ENCODE measurements around the gene PCDH7. TPM values are rescaled to one million over a fixed set of nuclear protein-coding genes. Genes with fewer than 3 reads are reported as not detected.

Gene PCDH7
- total and polyA plus RNA-seq, 5 donors, result 1.00 to 14.5 (median 9.9) TPM

DNA sequence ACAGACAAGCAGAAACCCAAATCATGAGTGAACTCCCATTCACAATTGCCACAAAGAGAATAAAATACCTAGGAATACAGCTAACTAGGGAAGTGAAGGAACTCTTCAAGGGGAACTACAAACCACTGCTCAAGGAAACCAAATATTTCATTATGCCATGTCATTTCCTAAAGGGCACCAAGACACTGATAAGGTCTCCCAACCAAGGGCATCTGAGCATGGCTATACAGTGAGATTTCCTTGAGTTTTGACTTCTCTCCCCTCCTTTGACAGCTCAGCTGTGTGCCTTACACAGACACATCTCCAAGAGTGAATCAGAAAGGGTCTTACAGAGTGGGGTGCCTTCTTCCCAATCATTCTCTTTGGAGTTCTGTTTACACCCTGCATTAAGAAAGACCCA, 40.4 kb downstream of the PCDH7 start:
- Histone ChIP-seq H3K27ac (ENCODE audit: low read length) (no peak overlapping the region), H3K4me3 (ENCODE audit: low read length) (no peak overlapping the region)
- intact Hi-C loops (cut with DNase I), result no loop called here

DNA sequence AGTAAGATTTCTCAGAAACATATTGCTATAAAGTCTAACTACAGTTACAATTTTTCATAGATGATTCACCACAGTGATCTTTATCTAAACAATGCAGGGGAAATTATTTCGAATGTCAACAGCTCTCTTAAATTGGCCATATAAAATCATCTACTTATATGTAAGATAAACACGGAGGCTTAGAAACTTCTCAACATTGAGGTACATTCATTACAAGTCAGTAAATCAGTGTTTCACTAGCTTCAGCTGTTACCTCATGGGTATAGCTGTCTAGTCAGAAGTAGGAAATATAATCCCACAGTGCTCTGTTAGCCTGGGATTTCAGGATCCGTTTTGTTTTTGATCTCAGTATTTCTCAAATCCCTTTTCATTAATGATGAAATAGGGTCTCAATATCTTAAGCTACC, 43.2 kb downstream of the PCDH7 start:
- no peak overlapping the region for H3K4me3 ChIP-seq (ENCODE audit: low read length)
- 74% methylated on average over 3 of the region's 3 CpGs for WGBS
- ATAC-seq (no peak), DNase-seq (no peak)
- H3K27me3 ChIP-seq (ENCODE audit: control insufficient read depth, insufficient read depth), result no peaks in the 10 kb centered on the region
- intact Hi-C loops (cut with DNase I), result no loop called here
- H3K4me1 ChIP-seq (ENCODE audit: control insufficient read depth, insufficient read depth, low read length), result no peaks in the 10 kb centered on the region
- H3K27ac ChIP-seq (ENCODE audit: low read length), result no peak overlapping the region
- H3K9me3 ChIP-seq (ENCODE audit: control insufficient read depth, low read length), result no peaks in the 10 kb centered on the region

More for the DNA sequence above, 40.4 kb downstream of the PCDH7 start:
- ATAC-seq (no peak), DNase-seq (no peak)
- Histone ChIP-seq H3K9me3 (ENCODE audit: control insufficient read depth, low read length) (no peaks in the 10 kb centered on the region), H3K27me3 (ENCODE audit: control insufficient read depth, insufficient read depth) (no peaks in the 10 kb centered on the region), H3K4me1 (ENCODE audit: control insufficient read depth, insufficient read depth, low read length) (no peaks in the 10 kb centered on the region)

DNA sequence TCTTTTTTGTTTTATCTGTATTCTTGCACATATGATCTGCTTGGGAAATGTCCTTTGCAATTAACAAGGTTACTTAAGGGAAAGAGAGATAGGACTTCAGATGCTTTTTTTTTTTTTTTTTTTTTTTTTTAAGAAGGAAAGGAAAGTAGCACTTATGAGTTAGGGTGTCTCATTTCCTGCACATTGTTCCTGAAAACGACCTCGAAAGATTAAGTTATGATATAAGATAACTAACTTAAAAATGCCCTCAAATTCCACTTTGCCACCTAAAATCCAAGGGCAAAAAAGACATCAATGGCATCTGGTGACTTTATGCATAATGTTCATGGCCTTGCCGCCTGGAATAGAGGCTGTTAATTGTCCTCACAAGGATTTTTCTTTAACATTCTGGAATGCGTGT, 44.9 kb downstream of the PCDH7 start:
- DNase-seq, result no peak
- WGBS, result 70% methylated on average over 4 of the region's 4 CpGs
- no peak overlapping the region for H3K4me3 ChIP-seq (ENCODE audit: low read length)
- H3K9me3 ChIP-seq (ENCODE audit: control insufficient read depth, low read length), result no peaks in the 10 kb centered on the region
- no peak overlapping the region for H3K27ac ChIP-seq (ENCODE audit: low read length)
- intact Hi-C loops (cut with DNase I), result no loop called here
- H3K4me1 ChIP-seq (ENCODE audit: control insufficient read depth, insufficient read depth, low read length), result no peaks in the 10 kb centered on the region
- ATAC-seq, result no peak
- H3K27me3 ChIP-seq (ENCODE audit: control insufficient read depth, insufficient read depth), result no peaks in the 10 kb centered on the region

DNA sequence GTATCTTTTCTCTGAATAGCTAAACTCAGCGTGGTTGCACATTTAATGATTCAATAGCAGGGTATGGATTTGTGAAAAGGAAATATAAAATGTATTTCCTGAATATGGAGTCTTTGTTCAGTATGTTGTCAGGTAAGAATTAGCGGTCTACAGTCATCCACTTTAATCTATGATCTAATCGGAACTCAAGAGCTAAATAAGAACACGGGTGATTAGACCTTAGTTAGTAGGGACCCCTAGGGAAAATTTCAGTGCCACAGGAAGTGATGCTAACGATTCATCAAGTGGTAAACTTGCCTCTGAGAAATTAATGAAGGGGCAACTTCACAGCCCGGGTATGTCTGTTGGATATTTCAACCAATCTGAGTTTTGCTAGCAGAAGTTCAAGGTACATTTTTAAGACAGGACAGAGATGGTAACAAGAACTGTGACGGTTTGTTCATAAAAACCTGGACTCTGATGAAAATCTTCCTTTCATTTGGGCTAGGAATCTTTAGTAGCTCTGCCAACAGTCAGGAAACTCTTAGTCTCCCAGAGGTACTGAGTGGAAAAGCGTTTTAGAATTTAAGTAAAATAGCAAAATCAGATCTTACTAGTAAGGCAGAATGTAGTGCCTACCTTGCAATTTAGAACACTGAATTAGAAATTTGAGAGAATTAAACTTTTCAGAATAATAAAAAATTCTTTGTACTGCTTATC, 47.1 kb downstream of the PCDH7 start:
- ATAC-seq (peak in 1 of 2 donors; percentile 29), DNase-seq (no peak)
- intact Hi-C loops (cut with DNase I), result no loop called here
- Histone ChIP-seq H3K27ac (ENCODE audit: low read length) (no peak overlapping the region), H3K27me3 (ENCODE audit: control insufficient read depth, insufficient read depth) (no peaks in the 10 kb centered on the region), H3K9me3 (ENCODE audit: control insufficient read depth, low read length) (no peaks in the 10 kb centered on the region), H3K4me1 (ENCODE audit: control insufficient read depth, insufficient read depth, low read length) (no peaks in the 10 kb centered on the region), H3K4me3 (ENCODE audit: low read length) (no peak overlapping the region)
- 58% methylated on average over 8 of the region's 8 CpGs for WGBS

DNA sequence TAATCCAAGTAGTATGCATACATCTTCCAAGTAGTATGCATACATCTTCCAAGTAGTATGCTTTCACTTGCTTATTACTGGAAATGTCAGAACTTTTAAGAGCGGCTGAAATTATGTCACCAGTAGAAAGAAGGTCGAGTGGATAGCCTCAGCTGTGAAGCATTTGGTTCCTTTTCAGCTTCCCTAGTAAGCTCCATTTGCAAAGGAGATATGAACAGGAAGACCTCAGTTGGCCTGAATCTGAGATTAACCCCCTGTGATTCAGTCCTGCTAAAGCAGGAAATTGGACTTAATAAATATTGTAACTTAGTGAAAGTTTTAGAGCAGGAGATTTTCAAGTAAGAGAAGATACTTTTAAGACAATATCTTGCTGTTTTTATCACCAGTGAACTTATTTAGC, 48.1 kb downstream of the PCDH7 start:
- ATAC-seq (peak in 1 of 2 donors; percentile 72), DNase-seq (no peak)
- Histone ChIP-seq H3K9me3 (ENCODE audit: control insufficient read depth, low read length) (no peaks in the 10 kb centered on the region), H3K27ac (ENCODE audit: low read length) (no peak overlapping the region), H3K4me1 (ENCODE audit: control insufficient read depth, insufficient read depth, low read length) (no peaks in the 10 kb centered on the region), H3K4me3 (ENCODE audit: low read length) (no peak overlapping the region), H3K27me3 (ENCODE audit: control insufficient read depth, insufficient read depth) (no peaks in the 10 kb centered on the region)
- WGBS, result 37% methylated on average over 2 of the region's 2 CpGs
- intact Hi-C loops (cut with DNase I), result no loop called here

DNA sequence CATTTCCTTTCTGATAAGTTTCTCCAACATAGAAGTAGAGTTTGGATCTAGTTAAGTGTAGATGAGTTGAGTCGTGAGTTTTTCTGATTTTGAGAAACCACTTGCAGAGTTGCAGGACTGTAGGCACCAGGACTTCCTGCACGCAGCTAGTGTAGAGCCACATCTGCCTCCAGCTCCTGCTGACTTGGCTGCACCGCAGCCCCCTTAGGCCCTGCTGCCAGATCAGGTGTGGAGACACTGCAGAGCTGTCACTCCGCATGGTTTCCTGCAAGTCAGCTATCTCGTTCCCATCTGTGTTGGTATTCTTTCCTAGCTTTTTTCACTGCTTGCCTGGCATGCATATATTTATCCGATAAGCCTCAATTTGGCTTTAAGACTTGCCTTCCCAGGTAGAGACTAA, 48.9 kb downstream of the PCDH7 start:
- intact Hi-C loops (cut with DNase I), result no loop called here
- DNase-seq, result peak in 1 of 3 donors; percentile 22
- no peaks in the 10 kb centered on the region for H3K27me3 ChIP-seq (ENCODE audit: control insufficient read depth, insufficient read depth)
- H3K4me1 ChIP-seq (ENCODE audit: control insufficient read depth, insufficient read depth, low read length), result no peaks in the 10 kb centered on the region
- WGBS, result 69% methylated on average over 6 of the region's 6 CpGs
- H3K4me3 ChIP-seq (ENCODE audit: low read length), result no peak overlapping the region
- no peak for ATAC-seq
- no peak overlapping the region for H3K27ac ChIP-seq (ENCODE audit: low read length)
- no peaks in the 10 kb centered on the region for H3K9me3 ChIP-seq (ENCODE audit: control insufficient read depth, low read length)

DNA sequence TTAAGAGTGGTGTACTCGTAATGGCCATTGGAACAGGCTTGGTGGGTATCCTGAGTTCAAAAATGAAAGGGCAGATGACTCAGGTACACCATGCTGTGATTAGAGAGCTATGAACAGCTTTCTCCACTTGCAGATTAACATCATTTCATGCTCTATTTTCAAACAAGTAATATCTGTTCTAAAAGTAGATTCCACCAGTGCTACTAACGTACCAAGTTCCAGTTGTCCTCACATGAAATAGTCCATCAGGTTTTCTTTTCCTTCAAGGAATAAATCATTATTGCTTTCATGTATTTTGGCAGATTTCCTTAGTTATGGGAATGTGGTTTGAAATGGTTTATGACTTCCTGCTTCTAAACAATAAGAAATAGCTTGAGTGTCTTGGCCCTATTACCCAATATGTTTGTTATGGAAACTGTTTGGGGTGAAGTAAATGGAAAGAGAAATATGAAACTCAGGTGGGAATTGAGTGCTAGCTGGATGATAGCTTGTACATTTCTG, 49.9 kb downstream of the PCDH7 start:
- H3K27ac ChIP-seq (ENCODE audit: low read length), result no peak overlapping the region

DNA sequence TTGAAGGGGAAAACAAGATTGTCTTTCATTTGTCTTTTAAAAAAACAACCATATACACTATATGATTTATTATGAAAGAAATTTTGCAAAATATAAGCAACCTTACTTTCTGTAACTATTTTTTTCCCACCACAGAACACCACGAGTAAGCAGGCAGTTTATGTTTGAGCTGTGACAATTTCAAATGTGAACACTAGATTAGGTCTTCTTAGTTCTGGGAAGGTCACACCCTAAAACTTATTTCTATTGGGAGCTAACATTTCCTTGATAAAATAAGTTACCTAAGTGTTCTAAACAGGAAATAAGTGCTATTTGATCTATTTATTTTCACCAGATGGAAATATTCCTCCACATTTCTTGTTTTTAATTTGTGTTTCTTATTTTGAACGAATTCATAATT, 50.6 kb downstream of the PCDH7 start:
- H3K9me3 ChIP-seq (ENCODE audit: control insufficient read depth, low read length), result no peaks in the 10 kb centered on the region
- intact Hi-C loops (cut with DNase I), result no loop called here
- ATAC-seq, result peak in 1 of 2 donors; percentile 55

More for the DNA sequence above, 49.9 kb downstream of the PCDH7 start:
- Histone ChIP-seq H3K4me3 (ENCODE audit: low read length) (no peak overlapping the region), H3K27me3 (ENCODE audit: control insufficient read depth, insufficient read depth) (no peaks in the 10 kb centered on the region), H3K4me1 (ENCODE audit: control insufficient read depth, insufficient read depth, low read length) (no peaks in the 10 kb centered on the region), H3K9me3 (ENCODE audit: control insufficient read depth, low read length) (no peaks in the 10 kb centered on the region)
- DNase-seq, result no peak
- WGBS, result 73% methylated on average over 2 of the region's 2 CpGs
- ATAC-seq, result no peak
- intact Hi-C loops (cut with DNase I), result no loop called here

DNA sequence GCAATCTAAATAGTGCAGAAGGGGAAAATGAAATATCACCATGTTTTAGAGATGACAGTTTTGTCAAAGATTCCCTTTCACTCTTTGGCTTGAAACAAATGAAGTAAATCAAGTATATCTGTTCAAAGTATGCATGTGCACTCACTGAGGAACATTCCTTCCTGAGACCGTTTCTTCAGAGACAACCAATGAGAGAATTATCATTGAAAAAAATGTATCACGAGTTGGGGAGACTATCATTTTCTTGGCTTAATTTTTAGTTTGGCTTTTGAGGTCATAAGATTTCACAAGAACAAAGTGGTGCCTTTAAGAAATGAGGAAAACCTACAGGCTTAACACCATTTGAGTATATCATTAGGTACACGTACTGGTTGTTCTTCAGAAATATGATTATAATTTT, 56.3 kb downstream of the PCDH7 start:
- WGBS, result 59% methylated on average over 3 of the region's 3 CpGs
- no peaks in the 10 kb centered on the region for H3K27me3 ChIP-seq (ENCODE audit: control insufficient read depth, insufficient read depth)
- no peak overlapping the region for H3K27ac ChIP-seq (ENCODE audit: low read length)
- ATAC-seq, result no peak
- intact Hi-C loops (cut with DNase I), result no loop called here
- H3K9me3 ChIP-seq (ENCODE audit: control insufficient read depth, low read length), result no peaks in the 10 kb centered on the region
- DNase-seq, result no peak
- no peak overlapping the region for H3K4me3 ChIP-seq (ENCODE audit: low read length)
- no peaks in the 10 kb centered on the region for H3K4me1 ChIP-seq (ENCODE audit: control insufficient read depth, insufficient read depth, low read length)

More for the DNA sequence above, 50.6 kb downstream of the PCDH7 start:
- Histone ChIP-seq H3K4me1 (ENCODE audit: control insufficient read depth, insufficient read depth, low read length) (no peaks in the 10 kb centered on the region), H3K27me3 (ENCODE audit: control insufficient read depth, insufficient read depth) (no peaks in the 10 kb centered on the region), H3K27ac (ENCODE audit: low read length) (no peak overlapping the region), H3K4me3 (ENCODE audit: low read length) (no peak overlapping the region)
- no peak for DNase-seq
- 65% methylated on average over 2 of the region's 2 CpGs for WGBS

DNA sequence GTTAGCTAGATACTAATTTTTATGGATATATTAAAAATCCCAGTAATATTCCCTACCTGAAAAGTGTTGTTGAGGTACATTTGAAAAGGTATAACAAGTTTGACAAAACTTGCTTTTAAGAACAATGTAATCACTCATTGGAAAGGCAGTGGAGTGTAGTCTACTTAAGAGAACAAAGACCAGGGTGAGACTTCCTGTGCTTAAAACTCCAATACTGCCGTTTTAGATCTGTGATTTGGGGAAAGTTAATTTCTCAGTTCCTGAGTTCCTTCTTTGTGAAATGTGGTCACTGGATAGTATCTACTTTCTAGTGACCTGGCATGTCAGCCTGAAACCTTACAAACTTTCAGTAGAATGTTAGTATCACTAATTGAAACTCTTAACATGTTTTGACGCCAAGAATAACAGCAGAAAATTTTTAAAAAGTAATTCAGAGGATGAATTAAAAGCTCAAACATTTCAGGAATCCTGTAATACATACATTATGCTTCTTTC, 56.8 kb downstream of the PCDH7 start:
- no peak overlapping the region for H3K27ac ChIP-seq (ENCODE audit: low read length)
- no peak overlapping the region for H3K4me3 ChIP-seq (ENCODE audit: low read length)
- no peak for DNase-seq
- WGBS, result 51% methylated on average over 2 of the region's 2 CpGs
- no peaks in the 10 kb centered on the region for H3K9me3 ChIP-seq (ENCODE audit: control insufficient read depth, low read length)
- no peaks in the 10 kb centered on the region for H3K27me3 ChIP-seq (ENCODE audit: control insufficient read depth, insufficient read depth)
- no peaks in the 10 kb centered on the region for H3K4me1 ChIP-seq (ENCODE audit: control insufficient read depth, insufficient read depth, low read length)
- no peak for ATAC-seq
- intact Hi-C loops (cut with DNase I), result no loop called here

All from right cardiac atrium (tissue), 5 donors.